PC-3 (cell line): ENCODE measurements around the gene PCYT2. TPM values are rescaled to one million over a fixed set of nuclear protein-coding genes. Genes with fewer than 3 reads are reported as not detected.
A peak's percentile ranks its signal among the peaks of the same experiment; 100 is the strongest.

Experiments
- ATAC-seq: fragments of 200-7000 bp; cut with Tn5 transposase; 2 replicates; pipeline ENCODE4 v1.9.1; 2020; ENCODE audit warnings: mild to moderate bottlenecking, moderate library complexity
- BruUV-seq: library from RNA; stranded (reverse); fragments of 400-500 nt; replicated peaks from 2 replicates; lab custom pipeline; 2021; lab: Mats Ljungman, UMichigan
- CTCF ChIA-PET: fragments of 300-600 bp; sonication (Branson Sonifier 250); formaldehyde crosslinking; loops from one replicate; lab custom pipeline; 2022; ENCODE audit warnings: antibody characterized with exemption; lab: Charles Lee
- POLR2A ChIA-PET: fragments of 300-600 bp; sonication (Branson Sonifier 250); formaldehyde crosslinking; loops from one replicate; lab custom pipeline; 2022; ENCODE audit warnings: antibody characterized with exemption; ENCODE audit not compliant: unreplicated experiment; lab: Charles Lee
- DNase-seq: peaks from one replicate; pipeline ENCODE4 v3.0.0-alpha.2; 2015
- H2AFZ ChIP-seq: fragments of 300-600 bp; sonication (generic); 2 replicates; pipeline ENCODE4 v1.6.0; 2016; ENCODE audit warnings: antibody characterized with exemption, low read length
- H3F3A ChIP-seq: fragments of 300-600 bp; sonication (generic); one replicate; pipeline ENCODE4 v1.6.0; 2017; ENCODE audit warnings: antibody characterized with exemption, low read length, control low read depth, mild to moderate bottlenecking; ENCODE audit not compliant: unreplicated experiment
- H3K27ac ChIP-seq: fragments of 300-600 bp; sonication (generic); 2 replicates; pipeline ENCODE4 v1.5.1; 2016; ENCODE audit warnings: mild to moderate bottlenecking, low read length
- H3K27me3 ChIP-seq: fragments of 300-600 bp; sonication (generic); 2 replicates; pipeline ENCODE4 v1.6.1; 2016; ENCODE audit warnings: low read length, mixed read lengths
- H3K36me3 ChIP-seq: fragments of 300-600 bp; sonication (generic); 2 replicates; pipeline ENCODE4 v1.6.1; 2016; ENCODE audit warnings: low read depth, mixed run types, low read length, mixed read lengths
- H3K4me1 ChIP-seq: fragments of 300-600 bp; sonication (generic); 2 replicates; pipeline ENCODE4 v1.5.1; 2016; ENCODE audit warnings: low read length; ENCODE audit not compliant: insufficient read depth
- H3K4me2 ChIP-seq: fragments of 300-600 bp; sonication (generic); 2 replicates; pipeline ENCODE4 v1.6.0; 2016; ENCODE audit warnings: low read length
- H3K4me3 ChIP-seq: fragments of 300-600 bp; sonication (generic); 2 replicates; pipeline ENCODE4 v1.5.1; 2016; ENCODE audit warnings: mild to moderate bottlenecking, low read length, mixed read lengths
- H3K79me2 ChIP-seq: fragments of 300-600 bp; sonication (generic); 2 replicates; pipeline ENCODE4 v1.6.1; 2017; ENCODE audit warnings: low read length, mixed read lengths
- H3K9ac ChIP-seq: fragments of 300-600 bp; sonication (generic); 2 replicates; pipeline ENCODE4 v1.6.0; 2016; ENCODE audit warnings: mild to moderate bottlenecking, low read length
- H3K9me2 ChIP-seq: fragments of 300-600 bp; sonication (generic); replicated peaks from 2 replicates; pipeline ENCODE4 v1.6.1; 2016; ENCODE audit warnings: mixed run types, low read length, mixed read lengths
- H3K9me3 ChIP-seq: fragments of 300-600 bp; sonication (generic); 2 replicates; pipeline ENCODE4 v1.6.1; 2016; ENCODE audit warnings: low read length, mixed read lengths
- H4K20me1 ChIP-seq: fragments of 300-600 bp; sonication (generic); 2 replicates; pipeline ENCODE4 v1.6.1; 2016; ENCODE audit warnings: low read length, mixed read lengths
- CTCF ChIP-seq: fragments of 300-600 bp; sonication (generic); conservative IDR thresholded peaks from 2 replicates; pipeline ENCODE4 v1.5.1; 2017; ENCODE audit warnings: antibody characterized with exemption, low read depth, mild to moderate bottlenecking, low read length
- EZH2 ChIP-seq: fragments of 300-600 bp; sonication (generic); IDR thresholded peaks from one replicate; pipeline ENCODE4 v1.6.1; 2017; ENCODE audit warnings: antibody characterized with exemption, mild to moderate bottlenecking, low read length; ENCODE audit not compliant: unreplicated experiment
- EZH2phosphoT487 ChIP-seq: fragments of 300-600 bp; sonication (generic); IDR thresholded peaks from 2 replicates; pipeline ENCODE4 v1.6.1; 2018; ENCODE audit warnings: mild to moderate bottlenecking, antibody characterized with exemption, low read length, borderline replicate concordance
- intact Hi-C: fragments of 100-400 bp; cut with micrococcal nuclease; formaldehyde crosslinking; loops from 2 replicates; pipeline ENCODE4 v1.9.0; 2023
- total RNA-seq: library from RNA; depleted of rRNA; stranded (reverse); fragments of >200 nt; gene quantifications from 2 replicates; pipeline ENCODE4 v1.2.3, GENCODE V29; 2014

Gene PCYT2
- total RNA-seq, 1 experiment from 2014 or later: 33.3 TPM

GRCh38 chr17:81911969-81912368 is 770 bp upstream of the PCYT2 start:
- ATAC-seq: no peak
- H3K9me3 ChIP-seq: no peaks in the 10 kb centered on the region
- peaks cover 22% of the 10 kb centered on the region for H3K79me2 ChIP-seq
- ChIA-PET POLR2A (interaction anchor here (0.7 kb wide), 1 partner anchor 15 kb away, joined by 4 read pairs; no protein-coding TSS in a partner anchor), CTCF (interaction anchor here (1.0 kb wide), 1 partner anchor 12 kb away, joined by 3 read pairs; no protein-coding TSS in a partner anchor)
- H3K27me3 ChIP-seq: no peaks in the 10 kb centered on the region
- H3F3A ChIP-seq: peaks cover 7% of the 10 kb centered on the region
- intact Hi-C loops: loop anchor here (1.0 kb wide), 1 partner anchor 21 kb away; the partner anchor contains the start of genes ALYREF and ANAPC11
- no peak for DNase-seq
- H2AFZ ChIP-seq: no peak overlapping the region
- BruUV-seq: no TSS peak
- H3K36me3 ChIP-seq: peaks cover 26% of the 10 kb centered on the region; the same call in 1 of the 2 replicates
- TF ChIP-seq EZH2phosphoT487 (no peak), EZH2 (no peak), CTCF (no peak)
- peak overlapping the region; percentile 45; the same call in 1 of the 2 replicates for H3K27ac ChIP-seq
- peaks cover 42% of the 10 kb centered on the region for H3K4me1 ChIP-seq
- H3K9ac ChIP-seq: no peak overlapping the region
- H4K20me1 ChIP-seq: 0 out of 2 replicates have a peak, but pooled peaks cover 18% of the 10 kb centered on the region
- H3K9me2 ChIP-seq: no peaks in the 10 kb centered on the region
- peak overlapping the region; percentile 70 for H3K4me2 ChIP-seq
- H3K4me3 ChIP-seq: peak overlapping the region; percentile 49

GRCh38 chr17:81910840-81911276 is 341 bp downstream of the PCYT2 start:
- no peak for TF ChIP-seq EZH2phosphoT487
- no peak for TF ChIP-seq CTCF
- no peak for TF ChIP-seq EZH2
- no TSS peak for BruUV-seq
- Histone ChIP-seq H3K9ac (peak overlapping the region; percentile 64), H2AFZ (peak overlapping the region; percentile 75), H3K9me2 (no peaks in the 10 kb centered on the region), H3K79me2 (peaks cover 11% of the 10 kb centered on the region), H3K27ac (no peak overlapping the region), H3K4me2 (peak overlapping the region; percentile 100), H3F3A (peaks cover 7% of the 10 kb centered on the region), H3K9me3 (no peaks in the 10 kb centered on the region), H3K27me3 (no peaks in the 10 kb centered on the region), H3K4me1 (peaks cover 31% of the 10 kb centered on the region), H3K4me3 (peak overlapping the region; percentile 85), H3K36me3 (peaks cover 26% of the 10 kb centered on the region; the same call in 1 of the 2 replicates), H4K20me1 (0 out of 2 replicates have a peak, but pooled peaks cover 14% of the 10 kb centered on the region)
- ATAC-seq: peak; percentile 21
- intact Hi-C loops: loop anchor here (1.0 kb wide), 1 partner anchor 20 kb away; the partner anchor contains the start of genes ALYREF and ANAPC11
- ChIA-PET POLR2A (interaction anchor here (0.6 kb wide), 2 partner anchors 62 to 208 kb away, joined by 3 to 11 read pairs; partner anchors contain the start of gene MRPL12), CTCF (interaction anchor here (0.6 kb wide), 1 partner anchor 48 kb away, joined by 3 read pairs; no protein-coding TSS in a partner anchor)
- DNase-seq: no peak
